GM12878 (cell line): ENCODE data around the gene IRF8. TPM values are rescaled to one million over a fixed set of nuclear protein-coding genes. Genes with fewer than 3 reads are reported as not detected.

ENCODE experiments used
- ATF7 ChIP-seq: fragments of 450-650 bp; IDR thresholded peaks from 2 replicates; pipeline ENCODE4 v1.6.1; 2016; ENCODE audit warnings: low read depth, mild to moderate bottlenecking
- ETV6 ChIP-seq, 2 experiments: fragments of 450-650 bp in 1 of 2; IDR thresholded peaks in 1 of 2; conservative IDR thresholded peaks in 1 of 2; 2 replicates each; pipeline ENCODE4 v1.6.1; 2014; ENCODE audit warnings: antibody characterized with exemption in 1 of 2, borderline replicate concordance in 1 of 2, low read depth in 1 of 2, mild to moderate bottlenecking in 1 of 2, moderate library complexity in 1 of 2
- MAX ChIP-seq: IDR thresholded peaks from 2 replicates; pipeline ENCODE4 v1.6.1; 2012; ENCODE audit warnings: low read depth, low read length, improper control_type of control experiment
- MXI1 ChIP-seq: fragments of 150-350 bp; IDR thresholded peaks from 2 replicates; pipeline ENCODE4 v1.6.1; 2011; ENCODE audit warnings: low read depth, mild to moderate bottlenecking, inconsistent platforms, low read length, improper control_type of control experiment
- MYC ChIP-seq: IDR thresholded peaks from 2 replicates; pipeline ENCODE4 v1.6.1; 2011; ENCODE audit warnings: mild to moderate bottlenecking, low read length, moderate library complexity, inconsistent platforms; ENCODE audit not compliant: insufficient read depth, insufficient replicate concordance, insufficient read length, severe bottlenecking
- NBN ChIP-seq: fragments of 450-650 bp; IDR thresholded peaks from 2 replicates; pipeline ENCODE4 v1.6.1; 2016
- NFXL1 ChIP-seq: fragments of 450-650 bp; IDR thresholded peaks from 2 replicates; pipeline ENCODE4 v1.6.1; 2017; ENCODE audit warnings: antibody characterized with exemption, mild to moderate bottlenecking, borderline replicate concordance
- NKRF ChIP-seq: fragments of 450-650 bp; conservative IDR thresholded peaks from 2 replicates; pipeline ENCODE4 v1.6.1; 2017; ENCODE audit warnings: mild to moderate bottlenecking, moderate library complexity
- PBX3 ChIP-seq: IDR thresholded peaks from 2 replicates; pipeline ENCODE4 v1.6.1; 2011; ENCODE audit warnings: mild to moderate bottlenecking, low read depth, low read length, moderate library complexity; ENCODE audit not compliant: insufficient replicate concordance
- PML ChIP-seq: IDR thresholded peaks from 2 replicates; pipeline ENCODE4 v1.6.1; 2012; ENCODE audit warnings: low read length, inconsistent platforms
- POU2F2 ChIP-seq: IDR thresholded peaks from 3 replicates; pipeline ENCODE4 v1.6.1; 2011; ENCODE audit warnings: low read depth, mild to moderate bottlenecking, low read length, borderline replicate concordance
- RAD51 ChIP-seq: fragments of 450-650 bp; IDR thresholded peaks from 2 replicates; pipeline ENCODE4 v1.6.1; 2016; ENCODE audit warnings: moderate library complexity, mild to moderate bottlenecking, inconsistent platforms
- RELA ChIP-seq: fragments of 450-650 bp; IDR thresholded peaks from 2 replicates; pipeline ENCODE4 v1.8.0; 2014; ENCODE audit warnings: borderline replicate concordance; ENCODE audit not compliant: partially characterized antibody
- SREBF1 ChIP-seq: IDR thresholded peaks from 2 replicates; pipeline ENCODE4 v1.6.1; 2012; ENCODE audit warnings: mild to moderate bottlenecking, low read length
- TAF1 ChIP-seq: IDR thresholded peaks from 2 replicates; pipeline ENCODE4 v1.6.1; 2011; ENCODE audit warnings: mild to moderate bottlenecking, low read depth, low read length, borderline replicate concordance
- ZBED1 ChIP-seq: IDR thresholded peaks from 2 replicates; pipeline ENCODE4 v1.6.1; 2016; ENCODE audit warnings: borderline replicate concordance
- ZNF687 ChIP-seq: fragments of 450-650 bp; IDR thresholded peaks from 2 replicates; pipeline ENCODE4 v1.6.1; 2017; ENCODE audit warnings: mild to moderate bottlenecking, moderate library complexity
- ZSCAN29 ChIP-seq: fragments of 450-650 bp; IDR thresholded peaks from 2 replicates; pipeline ENCODE4 v1.6.1; 2017; ENCODE audit warnings: mild to moderate bottlenecking, moderate library complexity
- polyA plus RNA-seq, 11 experiments: library from polyadenylated mRNA; depleted of rRNA in 4 of 11; unstranded in 6 of 11; stranded (reverse) in 5 of 11; fragments of >200 nt; fragmentation: Nextera tagmentation in 4 of 11; fragmentation: Illumina TruSeq in 1 of 11; extraction: Ambion mirVana in 4 of 11; extraction: Trizol in 1 of 11; gene quantifications; 1 replicate in 1 of 11; 2 replicates in 10 of 11; pipeline versions ENCODE4 v1.2.1 to v1.2.3, GENCODE V29; 2011 to 2016; ENCODE audit warnings: inconsistent platforms in 2 of 11, missing spikeins in 2 of 11, low read depth in 1 of 11
- total RNA-seq, 4 experiments: library from RNA; depleted of rRNA in 3 of 4; stranded (reverse); fragments of >200 nt in 3 of 4; fragmentation: Illumina TruSeq in 1 of 4; extraction: Trizol in 1 of 4; gene quantifications; 2 replicates each; pipeline versions ENCODE4 v1.2.1 to v1.2.3, GENCODE V29; 2013 to 2021

The IRF8 gene
- total and polyA plus RNA-seq, 10 of the 15 experiments (the other 5 are each of a cell fraction or from before 2014, with no cell fraction given) = 17.1 to 237 (median 172) TPM

GRCh38 chr16:85903559-85903958 lies 4.6 kb downstream of the IRF8 start (continued):
- TF ChIP-seq ETV6 (conservative IDR thresholded peaks at IDR 0.05 in 1 of 2, IDR thresholded peaks at IDR 0.05 in 1 of 2; ENCODE audit: borderline replicate concordance in 1 of 2, low read depth in 1 of 2) = no peak
- TF ChIP-seq PML = no peak
- peak; percentile 45 for TF ChIP-seq ATF7
- no peak for TF ChIP-seq MYC
- TF ChIP-seq PBX3 = no peak
- TF ChIP-seq NKRF = no peak
- TF ChIP-seq SREBF1 = no peak
- no peak; the same call in 1 of the 2 replicates for TF ChIP-seq NBN
- TF ChIP-seq ZSCAN29 = no peak
- TF ChIP-seq POU2F2 = peak; percentile 4; the same call in 1 of the 3 replicates
- no peak for TF ChIP-seq MAX
- TF ChIP-seq RELA = peak; percentile 32
- TF ChIP-seq NFXL1 = no peak
- TF ChIP-seq ZBED1 = no peak; the same call in 1 of the 2 replicates
- no peak for TF ChIP-seq TAF1
- TF ChIP-seq MXI1 = peak; percentile 50
- TF ChIP-seq RAD51 = peak; percentile 71
- TF ChIP-seq ZNF687 = peak; percentile 73; the same call in 1 of the 2 replicates
